Peyer's patch (tissue), 4 donors: Measurements from ENCODE around the gene P2RY13.

Experiments
- POLR2A ChIP-seq, 2 donors: fragments of 450-650 bp; IDR thresholded peaks; one replicate each; pipeline ENCODE4 v1.5.1; 2017; ENCODE audit warnings: antibody characterized with exemption in 2 of 2, mild to moderate bottlenecking in 2 of 2, moderate library complexity in 2 of 2
- TF ChIP-seq, protein P1 (sequence below), 6 experiments: fragments of 450-650 bp in 4 of 6; fragments of 200-600 bp in 2 of 6; sonication (generic) in 1 of 6; IDR thresholded peaks; one replicate each; pipeline ENCODE4 v1.5.1; 2017 to 2019; ENCODE audit warnings: antibody characterized with exemption in 6 of 6, mild to moderate bottlenecking in 3 of 6, moderate library complexity in 1 of 6

DNA sequence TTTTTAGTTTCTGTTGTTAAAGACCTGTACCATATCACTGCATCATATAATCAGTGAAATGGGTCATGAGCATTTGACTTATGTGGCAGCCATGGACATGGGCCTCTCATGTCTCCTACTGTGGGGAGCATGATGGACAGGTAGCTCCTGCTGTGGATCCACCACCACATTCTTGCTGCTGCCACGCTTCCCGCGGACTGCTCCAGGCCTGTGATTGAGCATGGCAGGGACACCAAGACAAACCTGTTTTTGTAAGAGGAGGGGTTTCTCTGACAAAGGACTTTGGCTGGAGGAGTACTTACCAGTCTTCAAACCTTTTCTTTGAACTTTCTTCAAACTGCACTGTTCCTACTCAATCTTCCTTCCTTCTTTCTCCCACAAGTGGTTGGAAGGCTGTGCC, 33.1 kb downstream of the P2RY13 start:
- TF ChIP-seq, protein P1, sequence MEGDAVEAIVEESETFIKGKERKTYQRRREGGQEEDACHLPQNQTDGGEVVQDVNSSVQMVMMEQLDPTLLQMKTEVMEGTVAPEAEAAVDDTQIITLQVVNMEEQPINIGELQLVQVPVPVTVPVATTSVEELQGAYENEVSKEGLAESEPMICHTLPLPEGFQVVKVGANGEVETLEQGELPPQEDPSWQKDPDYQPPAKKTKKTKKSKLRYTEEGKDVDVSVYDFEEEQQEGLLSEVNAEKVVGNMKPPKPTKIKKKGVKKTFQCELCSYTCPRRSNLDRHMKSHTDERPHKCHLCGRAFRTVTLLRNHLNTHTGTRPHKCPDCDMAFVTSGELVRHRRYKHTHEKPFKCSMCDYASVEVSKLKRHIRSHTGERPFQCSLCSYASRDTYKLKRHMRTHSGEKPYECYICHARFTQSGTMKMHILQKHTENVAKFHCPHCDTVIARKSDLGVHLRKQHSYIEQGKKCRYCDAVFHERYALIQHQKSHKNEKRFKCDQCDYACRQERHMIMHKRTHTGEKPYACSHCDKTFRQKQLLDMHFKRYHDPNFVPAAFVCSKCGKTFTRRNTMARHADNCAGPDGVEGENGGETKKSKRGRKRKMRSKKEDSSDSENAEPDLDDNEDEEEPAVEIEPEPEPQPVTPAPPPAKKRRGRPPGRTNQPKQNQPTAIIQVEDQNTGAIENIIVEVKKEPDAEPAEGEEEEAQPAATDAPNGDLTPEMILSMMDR (IDR thresholded peaks at IDR 0.05): no peak
- TF ChIP-seq POLR2A (IDR thresholded peaks at IDR 0.05): no peak
